D721Med (cell line): ENCODE measurements around the gene AIM2.

Source experiments
- DNase-seq: peaks from one replicate; pipeline ENCODE4 v3.0.0; 2011; ENCODE audit warnings: low spot score; ENCODE audit not compliant: insufficient read length
- FAIRE-seq: peaks from 2 replicates; lab custom pipeline; 2011; peaks lifted over from hg19 to GRCh38; lab: Jason Lieb, UNC
- TF ChIP-seq, protein P1 (sequence below): IDR thresholded peaks from 2 replicates; pipeline ENCODE4 v1.5.1; 2012; ENCODE audit warnings: mild to moderate bottlenecking, control low read depth; ENCODE audit not compliant: insufficient read depth; ENCODE audit errors: missing control alignments

AIM2 gene

DNA sequence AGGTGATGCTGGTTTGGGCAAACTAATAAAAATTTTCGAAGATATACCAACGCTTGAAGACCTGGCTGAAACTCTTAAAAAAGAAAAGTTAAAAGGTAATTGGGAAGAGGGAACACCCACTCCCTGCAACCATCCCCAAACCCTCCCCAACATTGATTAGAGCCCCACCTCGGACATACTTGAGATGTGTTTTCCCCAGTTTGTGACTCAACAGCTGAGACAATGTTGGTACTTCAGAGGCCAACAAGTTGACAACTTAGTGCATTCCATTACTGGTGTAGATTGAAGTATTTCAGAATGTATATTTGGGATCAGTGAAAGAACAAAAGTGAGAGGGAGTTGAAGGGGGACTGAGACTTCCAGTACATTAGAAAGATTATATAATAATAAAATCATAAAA is 61.7 kb downstream of the AIM2 start:
- DNase-seq = no peak
- TF ChIP-seq, protein P1, sequence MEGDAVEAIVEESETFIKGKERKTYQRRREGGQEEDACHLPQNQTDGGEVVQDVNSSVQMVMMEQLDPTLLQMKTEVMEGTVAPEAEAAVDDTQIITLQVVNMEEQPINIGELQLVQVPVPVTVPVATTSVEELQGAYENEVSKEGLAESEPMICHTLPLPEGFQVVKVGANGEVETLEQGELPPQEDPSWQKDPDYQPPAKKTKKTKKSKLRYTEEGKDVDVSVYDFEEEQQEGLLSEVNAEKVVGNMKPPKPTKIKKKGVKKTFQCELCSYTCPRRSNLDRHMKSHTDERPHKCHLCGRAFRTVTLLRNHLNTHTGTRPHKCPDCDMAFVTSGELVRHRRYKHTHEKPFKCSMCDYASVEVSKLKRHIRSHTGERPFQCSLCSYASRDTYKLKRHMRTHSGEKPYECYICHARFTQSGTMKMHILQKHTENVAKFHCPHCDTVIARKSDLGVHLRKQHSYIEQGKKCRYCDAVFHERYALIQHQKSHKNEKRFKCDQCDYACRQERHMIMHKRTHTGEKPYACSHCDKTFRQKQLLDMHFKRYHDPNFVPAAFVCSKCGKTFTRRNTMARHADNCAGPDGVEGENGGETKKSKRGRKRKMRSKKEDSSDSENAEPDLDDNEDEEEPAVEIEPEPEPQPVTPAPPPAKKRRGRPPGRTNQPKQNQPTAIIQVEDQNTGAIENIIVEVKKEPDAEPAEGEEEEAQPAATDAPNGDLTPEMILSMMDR = no peak
- no peak for FAIRE-seq

DNA sequence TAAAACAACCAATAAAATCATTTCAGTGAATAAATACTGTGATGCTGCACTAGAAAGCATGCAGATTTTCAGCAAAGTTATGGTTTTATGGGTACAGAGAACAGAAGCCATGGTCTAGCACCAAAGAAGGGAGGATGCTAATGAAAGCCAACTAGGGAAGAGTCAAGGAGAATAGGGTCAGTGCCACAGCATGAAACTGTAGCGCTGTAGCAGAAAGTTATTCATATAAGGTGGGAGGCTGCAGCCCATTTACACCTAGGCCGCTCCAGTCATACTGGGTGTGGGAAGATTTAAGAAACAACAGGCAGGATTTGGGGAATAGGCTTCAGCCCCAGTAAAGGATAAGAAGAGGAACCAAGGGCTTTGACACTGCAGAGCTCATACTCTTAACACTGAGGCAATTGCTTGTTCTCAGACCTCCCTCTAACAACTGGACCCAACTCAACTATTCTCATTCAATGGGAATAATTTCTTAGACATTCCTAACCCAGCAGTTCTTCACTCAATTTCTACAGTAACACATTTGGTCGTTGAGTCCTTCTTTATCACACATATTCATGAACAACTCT is 62.5 kb downstream of the AIM2 start:
- no peak for FAIRE-seq
- TF ChIP-seq, protein P1 = no peak
- no peak for DNase-seq

DNA sequence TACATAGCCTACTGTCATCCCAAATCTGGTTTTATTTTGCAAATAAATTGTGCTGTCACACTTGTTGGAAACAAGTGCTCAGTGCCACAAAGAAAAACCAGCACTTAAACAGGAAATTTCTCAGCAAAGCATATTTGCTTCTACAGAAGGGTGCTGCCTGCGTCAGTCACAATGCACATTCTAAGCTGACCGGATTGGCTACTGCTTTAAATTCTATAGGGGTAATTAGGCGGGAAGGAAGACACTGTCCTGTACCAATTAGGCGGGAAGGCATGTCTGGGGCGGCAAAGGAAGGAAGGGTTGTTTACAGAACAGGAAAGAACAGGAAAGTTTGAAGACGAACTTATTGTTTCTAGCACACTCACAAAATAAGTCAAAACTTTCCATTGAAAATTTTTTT is 64.1 kb downstream of the AIM2 start:
- no peak for FAIRE-seq
- TF ChIP-seq, protein P1 = no peak

More for the DNA sequence above, 64.1 kb downstream of the AIM2 start:
- no peak for DNase-seq
